ENCODE data around the gene OR6J1.

GRCh38 chr14:22602862-22603261, 41.3 kb downstream of the OR6J1 start:
- TF ChIP-seq POLR2AphosphoS5 (IDR thresholded peaks at IDR 0.05; ENCODE audit: low read depth, low read length) = no peak
- no peak for TF ChIP-seq REST (IDR thresholded peaks at IDR 0.05; ENCODE audit: insufficient read depth in 1 of 2, low read depth in 2 of 2, low read length in 2 of 2)
